ENCODE measurements around the gene RAB11FIP5.

DNA sequence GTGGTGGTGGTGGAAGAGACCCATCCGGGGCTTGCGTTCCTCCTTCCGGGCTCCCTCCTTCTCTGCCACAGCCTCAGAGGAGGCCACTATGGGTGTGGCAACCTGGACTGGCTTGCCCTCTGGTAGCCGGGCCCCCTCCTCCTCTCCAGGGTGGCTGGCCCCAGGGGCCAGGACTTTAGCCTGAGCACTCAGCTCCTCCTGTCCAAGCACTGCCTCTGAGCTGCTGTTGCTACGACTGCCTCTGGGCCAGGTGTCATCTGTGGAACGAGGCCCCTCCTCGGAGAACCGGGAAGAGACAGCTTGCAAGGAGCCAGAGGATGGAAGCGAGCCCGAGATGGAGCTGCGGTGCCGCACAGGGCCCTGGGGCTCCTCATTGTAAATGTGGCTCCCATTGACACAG is 24.5 kb downstream of the RAB11FIP5 start:
- TF ChIP-seq POLR2A (IDR thresholded peaks at IDR 0.05; ENCODE audit: low read depth, low read length) (no peak), SPI1 (IDR thresholded peaks at IDR 0.05; ENCODE audit: low read depth, low read length) (no peak), POLR2AphosphoS5 (IDR thresholded peaks at IDR 0.05; ENCODE audit: low read depth, low read length) (no peak), TAF1 (IDR thresholded peaks at IDR 0.05; ENCODE audit: low read depth, low read length) (no peak), PAX5 (IDR thresholded peaks at IDR 0.05; ENCODE audit: insufficient read depth, low read length, severe bottlenecking) (no peak), POU2F2 (IDR thresholded peaks at IDR 0.05; ENCODE audit: low read depth, low read length) (no peak)

Measured in GM12891 (cell line).